Measurements from ENCODE around the gene FAF1. TPM values are rescaled to one million over a fixed set of nuclear protein-coding genes. Genes with fewer than 3 reads are reported as not detected.

Gene FAF1
- total and polyA plus RNA-seq, 2 of the 8 experiments (the other 6 are each of a cell fraction or from before 2014, with no cell fraction given) = 10.8 to 65.9 TPM

DNA sequence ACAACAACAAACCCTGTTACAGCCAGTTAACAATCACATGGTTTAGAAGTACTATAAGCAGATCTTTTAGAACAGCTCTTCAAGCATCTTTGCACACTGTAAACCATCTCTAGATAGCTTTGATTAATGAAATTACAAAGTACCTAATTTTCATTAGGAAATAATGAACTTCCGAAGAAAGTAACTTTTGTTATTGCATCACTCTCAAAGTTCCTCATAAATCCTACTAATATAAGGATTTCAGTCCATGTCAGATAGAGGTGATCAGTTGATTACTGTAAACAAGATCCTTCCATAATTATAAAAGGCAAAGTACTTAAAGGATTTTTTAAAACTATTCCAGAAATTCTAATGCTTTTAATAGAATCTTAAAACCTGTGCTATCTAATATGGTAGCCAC lies 58.2 kb downstream of the FAF1 start:
- Histone ChIP-seq H3K4me2 (ENCODE audit: insufficient read depth in 1 of 2, low read depth in 2 of 2, low read length in 2 of 2) (no peak overlapping the region), H3K36me3 (ENCODE audit: control insufficient read depth in 2 of 4, insufficient read depth in 4 of 4, low read length in 3 of 4) (no peaks in the 10 kb centered on the region), H4K5ac (ENCODE audit: insufficient read length, low read depth, low read length) (no peak overlapping the region), H3K18ac (ENCODE audit: extremely low read depth, low read length) (no peak overlapping the region), H2BK5ac (ENCODE audit: low read depth, low read length) (no peak overlapping the region), H3K56ac (replicated peaks; ENCODE audit: insufficient read length, low read depth, low read length) (no peak overlapping the region), H3K79me2 (ENCODE audit: control insufficient read depth in 1 of 2, insufficient read depth in 2 of 2, low read length in 2 of 2) (peaks cover 0 to 10% of the 10 kb centered on the region in 2 experiments; a peak in 2 of 4 replicates), H3K4me3 (ENCODE audit: extremely low read depth in 1 of 4, insufficient read depth in 2 of 4, low read depth in 3 of 4, low read length in 4 of 4) (no peak overlapping the region), H3K27ac (ENCODE audit: low read depth, low read length) (no peak overlapping the region), H2AFZ (ENCODE audit: low read length) (no peak overlapping the region), H2BK12ac (ENCODE audit: low read depth, low read length) (no peak overlapping the region), H3K79me1 (ENCODE audit: low read depth, low read length) (no peaks in the 10 kb centered on the region; the same call in 1 of the 2 replicates), H3K9me3 (ENCODE audit: insufficient read depth in 2 of 2, low read depth in 1 of 2, low read length in 1 of 2) (no peaks in the 10 kb centered on the region), H4K8ac (ENCODE audit: extremely low read depth, insufficient read depth, low read length) (no peak overlapping the region), H3K14ac (ENCODE audit: insufficient read length) (no peak overlapping the region), H4K91ac (replicated peaks; ENCODE audit: insufficient read length, low read length) (no peak overlapping the region), H2BK15ac (ENCODE audit: low read length) (no peak overlapping the region), H4K20me1 (replicated peaks in 1 of 2; ENCODE audit: control insufficient read depth in 1 of 2, insufficient read depth in 2 of 2, low read length in 2 of 2) (no peaks in the 10 kb centered on the region), H3K4ac (replicated peaks; ENCODE audit: insufficient read length, low read depth, low read length) (no peak overlapping the region), H2AK5ac (ENCODE audit: low read depth, low read length) (no peak overlapping the region), H3K23me2 (ENCODE audit: low read depth, low read length) (no peaks in the 10 kb centered on the region), H2BK20ac (ENCODE audit: low read length) (no peak overlapping the region), H2BK120ac (replicated peaks; ENCODE audit: low read depth, low read length) (no peak overlapping the region), H3K4me1 (replicated peaks in 1 of 4; ENCODE audit: control insufficient read depth in 3 of 4, insufficient read depth in 4 of 4, low read length in 3 of 4) (no peaks in the 10 kb centered on the region), H3K9ac (replicated peaks in 1 of 4; ENCODE audit: extremely low read depth in 1 of 4, low read depth in 3 of 4, low read length in 3 of 4) (no peak overlapping the region), H3K27me3 (replicated peaks in 1 of 4; ENCODE audit: control insufficient read depth in 3 of 4, extremely low read depth in 1 of 4, insufficient read depth in 3 of 4, low read length in 3 of 4) (no peaks in the 10 kb centered on the region), H3K23ac (ENCODE audit: insufficient read length) (no peak overlapping the region)
- WGBS, 2 experiments (ENCODE audit: extremely low coverage in 1 of 2, insufficient coverage in 1 of 2, insufficient read length in 1 of 2, insufficient replicate concordance in 2 of 2, low coverage in 1 of 2, low lambda C conversion rate in 2 of 2, missing lambda C conversion rate in 1 of 2) = 0% methylated on average over 1 of the region's 1 CpG; no CpG with 5 or more reads in 1 of the 2 experiments
- FAIRE-seq = no peak
- ChIA-PET POLR2A (ENCODE audit: partially characterized antibody) (no interaction called here), CTCF (ENCODE audit: partially characterized antibody) (no interaction called here)
- DNase-seq (ENCODE audit: low read depth in 1 of 2, low spot score in 2 of 2) = no peak
- TF ChIP-seq PHF8 (conservative IDR thresholded peaks at IDR 0.05; ENCODE audit: low read depth, low read length) (no peak), FOSL1 (IDR thresholded peaks at IDR 0.05; ENCODE audit: insufficient read depth, low read depth, low read length) (no peak), KDM5A (IDR thresholded peaks at IDR 0.05; ENCODE audit: low read length) (no peak), CTBP2 (IDR thresholded peaks at IDR 0.05; ENCODE audit: borderline replicate concordance, insufficient read depth, insufficient read length, low read length) (no peak), TCF12 (IDR thresholded peaks at IDR 0.05; ENCODE audit: low read depth, low read length) (no peak), SUZ12 (IDR thresholded peaks at IDR 0.05; ENCODE audit: low read length) (no peak), RNF2 (IDR thresholded peaks at IDR 0.05; ENCODE audit: borderline replicate concordance, low read depth, low read length, missing control alignments, poor library complexity, severe bottlenecking) (no peak), GABPA (IDR thresholded peaks at IDR 0.05; ENCODE audit: borderline replicate concordance, insufficient read depth, low read length) (no peak)

Measured in H1 (cell line).